IMR-90 (cell line): Measurements from ENCODE around the gene GCFC2. TPM values are rescaled to one million over a fixed set of nuclear protein-coding genes. Genes with fewer than 3 reads are reported as not detected.

ENCODE experiments used
- ATAC-seq: fragments of 200-7000 bp; cut with Tn5 transposase; 2 replicates; pipeline ENCODE4 v1.9.1; 2020; ENCODE audit warnings: low read depth, mild to moderate bottlenecking, moderate library complexity
- BruUV-seq: library from RNA; stranded (reverse); fragments of 400-500 nt; replicated peaks from 2 replicates; lab custom pipeline; 2021; lab: Mats Ljungman, UMichigan
- CTCF ChIA-PET: fragments of 300-600 bp; formaldehyde crosslinking; extraction: SDS; loops from one replicate; lab custom pipeline; 2021; ENCODE audit warnings: antibody characterized with exemption; lab: Yijun Ruan, JAX
- POLR2A ChIA-PET: fragments of 300-600 bp; sonication (Branson Sonifier 250); formaldehyde crosslinking; loops from one replicate; lab custom pipeline; 2022; ENCODE audit warnings: antibody characterized with exemption; ENCODE audit not compliant: unreplicated experiment; lab: Charles Lee
- DNase-seq: peaks from one replicate; pipeline ENCODE4 v3.0.0; 2013
- H2AFZ ChIP-seq: replicated peaks from 2 replicates; pipeline ENCODE3; 2013; ENCODE audit warnings: low read length, mild to moderate bottlenecking; ENCODE audit not compliant: poor library complexity
- H2AK5ac ChIP-seq: 2 replicates; pipeline ENCODE4 v1.6.1; 2013; ENCODE audit warnings: low read depth, low read length, inconsistent platforms
- H2AK9ac ChIP-seq: replicated peaks from 2 replicates; pipeline ENCODE3; 2013; ENCODE audit warnings: mild to moderate bottlenecking, low read depth, low read length, moderate library complexity; ENCODE audit not compliant: poor library complexity
- H2BK120ac ChIP-seq: 2 replicates; pipeline ENCODE4 v1.6.1; 2013; ENCODE audit warnings: low read depth, low read length, inconsistent platforms
- H2BK15ac ChIP-seq: 3 replicates; pipeline ENCODE4 v1.6.1; 2013; ENCODE audit warnings: low read depth, low read length, inconsistent platforms
- H2BK20ac ChIP-seq: 2 replicates; pipeline ENCODE4 v1.6.1; 2013; ENCODE audit warnings: low read depth, mild to moderate bottlenecking, inconsistent platforms, low read length, moderate library complexity
- H2BK5ac ChIP-seq: 2 replicates; pipeline ENCODE4 v1.6.1; 2013; ENCODE audit warnings: mild to moderate bottlenecking, low read depth, low read length, inconsistent platforms; ENCODE audit not compliant: poor library complexity, severe bottlenecking
- H3K14ac ChIP-seq: replicated peaks from 2 replicates; pipeline ENCODE4 v1.6.1; 2013; ENCODE audit warnings: low read depth, low read length, inconsistent platforms
- H3K18ac ChIP-seq: 2 replicates; pipeline ENCODE4 v1.6.1; 2013; ENCODE audit warnings: low read depth, low read length, control low read depth
- H3K23ac ChIP-seq: 2 replicates; pipeline ENCODE4 v1.6.1; 2013; ENCODE audit warnings: low read depth, low read length, inconsistent platforms
- H3K27ac ChIP-seq: 2 replicates; pipeline ENCODE4 v1.5.1; 2013; ENCODE audit warnings: mild to moderate bottlenecking, control low read depth, low read length; ENCODE audit not compliant: insufficient read depth
- H3K27me3 ChIP-seq: 2 replicates; pipeline ENCODE4 v1.6.1; 2013; ENCODE audit warnings: low read length; ENCODE audit not compliant: control insufficient read depth, insufficient read depth
- H3K36me3 ChIP-seq: 2 replicates; pipeline ENCODE4 v1.6.1; 2013; ENCODE audit warnings: low read length, mixed read lengths; ENCODE audit not compliant: control insufficient read depth, insufficient read depth
- H3K4ac ChIP-seq: 2 replicates; pipeline ENCODE4 v1.6.1; 2013; ENCODE audit warnings: low read depth, low read length, inconsistent platforms
- H3K4me1 ChIP-seq: 2 replicates; pipeline ENCODE4 v1.6.1; 2013; ENCODE audit warnings: low read length, mixed read lengths; ENCODE audit not compliant: control insufficient read depth, insufficient read depth
- H3K4me2 ChIP-seq: 2 replicates; pipeline ENCODE4 v1.6.1; 2013; ENCODE audit warnings: low read depth, mild to moderate bottlenecking, control low read depth, low read length, moderate library complexity
- H3K4me3 ChIP-seq: 2 replicates; pipeline ENCODE4 v1.5.1; 2013; ENCODE audit warnings: low read depth, mild to moderate bottlenecking, control low read depth, low read length, moderate library complexity; ENCODE audit not compliant: insufficient read depth
- H3K56ac ChIP-seq: 2 replicates; pipeline ENCODE4 v1.6.1; 2013; ENCODE audit warnings: low read length, inconsistent platforms; ENCODE audit not compliant: insufficient read depth; ENCODE audit errors: extremely low read depth
- H3K79me1 ChIP-seq, 2 experiments: 2 replicates each; pipeline ENCODE4 v1.6.1; 2013; ENCODE audit warnings: low read length in 2 of 2, inconsistent platforms in 1 of 2, low read depth in 1 of 2
- H3K9ac ChIP-seq: 2 replicates; pipeline ENCODE4 v1.6.1; 2013; ENCODE audit warnings: low read depth, low read length, control low read depth
- H3K9me1 ChIP-seq: 2 replicates; pipeline ENCODE4 v1.6.1; 2013; ENCODE audit warnings: low read length, inconsistent platforms; ENCODE audit not compliant: insufficient read depth
- H3K9me3 ChIP-seq: 2 replicates; pipeline ENCODE4 v1.6.1; 2013; ENCODE audit warnings: low read length; ENCODE audit not compliant: control insufficient read depth, insufficient read depth
- H4K20me1 ChIP-seq: 2 replicates; pipeline ENCODE4 v1.6.1; 2013; ENCODE audit warnings: low read length, inconsistent platforms; ENCODE audit not compliant: insufficient read depth
- H4K5ac ChIP-seq: 2 replicates; pipeline ENCODE4 v1.6.1; 2013; ENCODE audit warnings: mild to moderate bottlenecking, low read depth, low read length, control low read depth
- H4K8ac ChIP-seq, 2 experiments: 2 replicates each; pipeline ENCODE4 v1.6.1; 2013; ENCODE audit warnings: low read depth in 2 of 2, low read length in 2 of 2, control low read depth in 1 of 2, inconsistent platforms in 1 of 2
- H4K91ac ChIP-seq: 2 replicates; pipeline ENCODE4 v1.6.1; 2013; ENCODE audit warnings: low read depth, low read length, inconsistent platforms; ENCODE audit not compliant: insufficient read depth
- BHLHE40 ChIP-seq: fragments of 150-350 bp; IDR thresholded peaks from 2 replicates; pipeline ENCODE4 v1.6.1; 2016; ENCODE audit warnings: mild to moderate bottlenecking, low read depth, low read length
- MAFK ChIP-seq: IDR thresholded peaks from 2 replicates; pipeline ENCODE4 v1.6.1; 2012; ENCODE audit warnings: low read depth, low read length, improper control_type of control experiment
- WGBS, 2 experiments: methylation state at CpG; one replicate each; pipeline versions ENCODE4 v1.1.5 to v1.1.7; 2013; ENCODE audit warnings: missing lambda C conversion rate in 2 of 2; ENCODE audit not compliant: insufficient read length in 1 of 2; ENCODE audit errors: extremely low coverage in 2 of 2; 5-methylcytosine and 5-hydroxymethylcytosine counted together
- dilution Hi-C: fragments of 300-500 bp; cut with HindIII; formaldehyde crosslinking; loops from one replicate; pipeline ENCODE4 v1.14.3; 2018; ENCODE audit warnings: low sequenced_read_pairs; ENCODE audit not compliant: unreplicated experiment
- in situ Hi-C: fragments of 300-500 bp; cut with MboI; formaldehyde crosslinking; loops from 3 replicates; pipeline ENCODE4 v1.14.3; 2019; ENCODE audit warnings: low sequenced_read_pairs, inconsistent platforms, mixed read lengths
- intact Hi-C: fragments of 100-400 bp; cut with micrococcal nuclease; formaldehyde crosslinking; loops from 2 replicates; pipeline ENCODE4 v1.10.0; 2022
- polyA plus RNA-seq, 3 experiments: library from polyadenylated mRNA; depleted of rRNA; stranded (reverse); fragments of >200 nt; gene quantifications; 2 replicates each; pipeline ENCODE4 v1.2.3, GENCODE V29; 2012; ENCODE audit warnings: low replicate concordance in 1 of 3
- total RNA-seq: library from RNA; depleted of rRNA; stranded (reverse); fragments of >200 nt; gene quantifications from 2 replicates; pipeline ENCODE4 v1.2.3, GENCODE V29; 2012
- TF ChIP-seq, protein P1 (sequence below): fragments of 150-350 bp; IDR thresholded peaks from 2 replicates; pipeline ENCODE4 v1.6.1; 2016; ENCODE audit warnings: low read depth, mild to moderate bottlenecking, low read length, moderate library complexity, borderline replicate concordance

The GCFC2 gene
- total and polyA plus RNA-seq, 2 of the 4 experiments (the other 2 are of a cell fraction), result 6.4 to 10.0 TPM

DNA sequence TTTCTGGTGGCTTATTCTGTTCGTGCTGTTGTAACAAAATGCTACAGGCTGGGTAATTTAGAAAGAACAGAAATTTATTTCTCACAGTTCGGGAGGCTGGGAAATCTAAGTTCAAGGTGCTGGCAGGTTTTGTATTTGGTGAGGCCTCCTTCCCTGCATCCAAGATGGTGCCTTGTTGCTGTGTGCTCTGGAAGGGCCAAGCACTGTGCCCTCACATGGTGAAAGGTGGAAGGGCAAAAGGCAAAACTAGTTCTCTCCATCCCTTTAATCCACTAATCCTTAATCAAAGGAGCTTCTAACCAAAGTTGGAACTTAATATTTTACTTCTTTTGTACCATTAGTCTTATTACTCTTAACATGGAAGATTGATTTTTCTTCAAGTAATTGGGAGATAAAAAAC, 56.7 kb downstream of the GCFC2 start:
- H3K14ac ChIP-seq, result no peak overlapping the region

More for the DNA sequence above, 56.7 kb downstream of the GCFC2 start:
- no peak overlapping the region for H4K91ac ChIP-seq
- TF ChIP-seq, protein P1, sequence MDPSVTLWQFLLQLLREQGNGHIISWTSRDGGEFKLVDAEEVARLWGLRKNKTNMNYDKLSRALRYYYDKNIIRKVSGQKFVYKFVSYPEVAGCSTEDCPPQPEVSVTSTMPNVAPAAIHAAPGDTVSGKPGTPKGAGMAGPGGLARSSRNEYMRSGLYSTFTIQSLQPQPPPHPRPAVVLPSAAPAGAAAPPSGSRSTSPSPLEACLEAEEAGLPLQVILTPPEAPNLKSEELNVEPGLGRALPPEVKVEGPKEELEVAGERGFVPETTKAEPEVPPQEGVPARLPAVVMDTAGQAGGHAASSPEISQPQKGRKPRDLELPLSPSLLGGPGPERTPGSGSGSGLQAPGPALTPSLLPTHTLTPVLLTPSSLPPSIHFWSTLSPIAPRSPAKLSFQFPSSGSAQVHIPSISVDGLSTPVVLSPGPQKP, result no peak
- TF ChIP-seq BHLHE40, result no peak
- no peak for TF ChIP-seq MAFK
- H3K4me3 ChIP-seq, result no peak overlapping the region
- in situ Hi-C loops, result no loop called here
- no peak overlapping the region for H3K9ac ChIP-seq
- peaks cover 14 to 34% of the 10 kb centered on the region in 2 experiments for H3K79me1 ChIP-seq
- H2AK5ac ChIP-seq, result no peak overlapping the region
- H4K20me1 ChIP-seq, result no peaks in the 10 kb centered on the region
- dilution Hi-C loops, result no loop called here
- ATAC-seq, result no peak
- POLR2A ChIA-PET, result no interaction called here
- no peak overlapping the region for H3K27ac ChIP-seq
- no peak overlapping the region for H3K56ac ChIP-seq
- H3K4me1 ChIP-seq, result peaks cover 2% of the 10 kb centered on the region; the same call in 1 of the 2 replicates
- no CpG with 5 or more reads among the region's 2 CpGs for WGBS, 2 experiments
- H2BK15ac ChIP-seq, result no peak overlapping the region
- no peak overlapping the region for H3K4me2 ChIP-seq
- CTCF ChIA-PET, result interaction anchor here (1.3 kb wide), 1 partner anchor 25 kb away, joined by 4 read pairs; no protein-coding TSS in a partner anchor
- no peak overlapping the region for H3K4ac ChIP-seq
- no peaks in the 10 kb centered on the region for H3K9me3 ChIP-seq
- no peak overlapping the region for H4K8ac ChIP-seq
- H3K9me1 ChIP-seq, result peaks cover 8% of the 10 kb centered on the region; the same call in 1 of the 2 replicates
- BruUV-seq, result no TSS peak
- intact Hi-C loops, result no loop called here
- DNase-seq, result no peak
- H2BK5ac ChIP-seq, result no peak overlapping the region
- H3K18ac ChIP-seq, result no peak overlapping the region
- no peak overlapping the region for H3K23ac ChIP-seq
- peaks cover 32% of the 10 kb centered on the region for H3K36me3 ChIP-seq
- no peaks in the 10 kb centered on the region for H3K27me3 ChIP-seq
- H2BK120ac ChIP-seq, result no peak overlapping the region
- no peak overlapping the region for H2AFZ ChIP-seq
- no peak overlapping the region for H2BK20ac ChIP-seq
- H4K5ac ChIP-seq, result no peak overlapping the region
- H2AK9ac ChIP-seq, result no peak overlapping the region
